Stimulated activated CD8-positive, alpha-beta memory T cell treated with anti-CD3 and anti-CD28 coated beads, Interleukin-4, amount 100 ng/mL, for 48 hours (primary cell): ENCODE data around the gene SDK1.
"Not testable (repeated sequence)": the region's sequence is repeated elsewhere in the genome, so short reads cannot be mapped to it uniquely, and the experiment has no call there.

Experiments used
- DNase-seq: peaks from one replicate; pipeline ENCODE4 v3.0.0-alpha.2; 2020

The SDK1 gene

DNA sequence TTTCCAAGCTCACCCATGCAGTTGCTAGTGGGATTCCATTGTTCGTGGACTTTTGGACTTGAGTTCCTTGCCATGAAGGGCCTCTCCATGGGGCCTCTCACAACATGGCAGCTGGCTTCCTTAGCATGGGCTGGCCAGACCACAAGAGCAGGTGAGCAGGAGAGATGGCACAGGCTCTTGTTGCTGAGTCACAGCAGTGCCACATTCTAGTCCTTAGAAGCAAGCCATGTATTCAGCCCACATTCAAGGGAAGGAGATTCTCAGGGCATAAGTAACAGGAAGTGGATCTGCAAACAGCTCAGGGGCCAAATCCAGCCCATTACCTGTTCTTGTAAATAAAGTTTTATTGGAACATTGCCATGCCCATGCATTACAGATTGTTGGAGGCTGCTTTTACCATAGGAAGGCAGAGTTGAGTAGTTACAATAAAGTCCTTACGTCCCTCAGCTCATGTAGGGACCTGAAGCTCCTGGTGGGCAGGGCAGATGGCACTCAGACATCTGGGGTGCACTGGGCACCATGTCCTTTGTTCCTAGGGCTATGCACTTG is 899.6 kb downstream of the SDK1 start:
- no peak for DNase-seq

GRCh38 chr7:4201566-4201965 is 900.5 kb downstream of the SDK1 start:
- DNase-seq = no peak

- no peak for DNase-seq
These were observed 901.2 kb downstream of the SDK1 start for GRCh38 chr7:4202154-4202736.

DNA sequence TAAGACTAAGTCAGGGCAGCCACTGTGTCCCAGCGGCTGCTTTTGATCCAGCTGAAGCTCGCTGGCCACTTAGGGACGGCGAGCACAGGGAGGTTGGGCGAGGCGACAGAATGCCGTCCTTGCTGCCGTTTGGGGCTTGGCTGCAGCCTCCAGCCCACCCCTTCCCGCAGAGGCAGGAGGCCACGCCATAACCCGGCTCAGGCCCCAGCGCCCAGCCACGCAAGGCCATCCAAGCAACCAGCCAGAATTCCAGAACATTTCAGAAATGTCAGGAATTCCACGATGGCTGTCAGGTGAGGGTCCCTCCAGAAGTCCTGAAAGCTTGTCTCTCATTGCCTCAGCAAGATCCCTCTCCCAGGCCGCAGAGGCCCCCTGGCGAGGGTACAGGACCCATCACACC is 901.9 kb downstream of the SDK1 start:
- no peak for DNase-seq

DNA sequence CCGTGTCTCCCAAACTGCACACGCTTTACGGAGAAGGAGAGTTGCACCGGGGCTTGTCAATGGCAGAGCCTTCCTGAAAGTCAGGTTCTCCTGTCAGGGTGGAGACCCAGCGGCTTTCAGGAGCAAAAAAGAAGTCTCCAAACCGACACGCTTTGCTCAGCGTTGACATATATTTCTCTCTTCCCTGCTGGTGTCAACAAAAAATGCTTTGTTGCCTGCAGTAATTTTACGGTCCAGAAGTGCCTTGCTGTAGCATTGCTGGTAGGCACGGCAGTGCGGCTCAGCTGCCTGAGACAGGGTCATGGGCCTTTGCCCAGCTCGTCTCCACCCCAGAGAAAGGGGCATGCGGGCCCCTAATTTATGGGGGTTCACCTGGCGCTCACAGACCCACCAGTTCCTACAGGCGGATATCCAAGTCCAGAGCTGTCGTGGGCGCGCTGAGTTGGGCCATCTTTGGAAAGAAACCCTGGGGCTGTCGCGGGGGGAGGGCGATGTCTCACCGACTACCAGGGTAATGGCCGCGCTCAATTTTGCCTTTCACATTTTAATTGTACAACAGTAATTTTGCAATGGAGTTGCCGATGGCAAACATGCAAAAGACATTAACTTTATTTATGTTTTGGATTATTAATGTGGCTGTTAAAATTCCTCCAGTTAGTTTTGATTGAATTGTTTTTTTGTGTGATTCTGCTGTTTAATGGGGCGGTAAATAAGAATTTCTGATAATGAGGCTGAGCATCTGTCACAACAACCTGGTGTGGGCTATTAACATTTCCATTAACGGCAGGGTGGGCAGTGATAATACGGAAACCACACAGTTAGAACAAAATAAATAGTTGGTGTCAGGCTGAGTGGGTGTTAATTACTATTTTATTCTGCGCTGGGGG is 902.8 kb downstream of the SDK1 start:
- DNase-seq = no peak

GRCh38 chr7:4204513-4205165 is 903.6 kb downstream of the SDK1 start:
- peak; percentile 29 for DNase-seq

DNA sequence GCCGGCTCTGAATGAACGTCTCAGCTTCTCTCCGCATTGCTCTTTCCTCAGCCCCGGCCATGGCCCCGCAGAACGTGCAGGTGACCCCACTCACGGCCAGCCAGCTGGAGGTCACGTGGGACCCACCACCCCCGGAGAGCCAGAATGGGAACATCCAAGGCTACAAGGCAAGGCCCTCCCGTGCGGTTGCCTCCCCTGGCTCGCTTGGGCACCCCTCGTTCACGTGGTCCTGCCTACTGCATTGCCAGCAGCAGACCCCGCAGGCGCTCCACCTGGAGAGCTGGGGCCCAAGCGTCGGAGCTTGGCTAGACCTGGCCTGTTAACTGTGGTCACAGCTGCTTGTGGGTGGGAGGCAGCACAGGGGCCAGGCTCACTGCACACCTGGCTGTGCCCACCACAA is 904.8 kb downstream of the SDK1 start:
- no peak for DNase-seq

DNA sequence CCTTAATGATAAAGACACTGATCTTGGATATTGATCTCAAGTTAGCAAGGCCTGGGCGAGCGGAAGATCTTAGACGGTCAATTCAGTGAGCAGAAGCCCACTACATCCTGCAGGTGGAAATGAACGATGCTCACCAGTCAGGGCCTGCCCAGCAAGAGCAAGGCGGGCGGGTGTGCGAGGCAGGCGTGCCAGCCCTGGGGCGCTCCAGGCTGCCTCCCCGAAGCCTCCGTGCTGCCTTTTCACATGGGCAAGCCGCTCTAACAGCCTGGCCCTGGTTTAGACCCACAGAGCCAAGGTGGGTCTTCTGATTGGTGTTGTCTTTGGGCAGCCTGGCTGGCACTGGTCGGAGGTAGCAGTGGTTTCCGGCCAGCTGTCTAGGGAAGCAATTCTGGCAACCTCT is 906.0 kb downstream of the SDK1 start:
- DNase-seq = no peak

DNA sequence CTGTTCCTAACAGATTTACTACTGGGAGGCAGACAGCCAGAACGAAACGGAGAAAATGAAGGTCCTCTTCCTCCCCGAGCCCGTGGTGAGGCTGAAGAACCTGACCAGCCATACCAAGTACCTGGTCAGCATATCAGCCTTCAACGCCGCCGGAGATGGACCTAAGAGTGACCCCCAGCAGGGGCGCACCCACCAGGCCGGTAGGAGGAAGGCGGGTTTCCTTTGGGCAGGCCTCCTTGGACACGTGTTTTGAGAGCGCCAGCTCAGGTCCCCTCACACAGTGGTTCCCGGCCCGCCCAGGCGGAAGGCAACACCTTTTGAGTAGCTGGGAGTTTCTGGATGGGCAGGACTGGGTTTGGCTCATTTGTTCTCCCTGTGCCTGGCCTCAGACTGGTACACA is 907.0 kb downstream of the SDK1 start:
- DNase-seq = no peak

GRCh38 chr7:4208586-4208985 is 907.5 kb downstream of the SDK1 start:
- no peak for DNase-seq

DNA sequence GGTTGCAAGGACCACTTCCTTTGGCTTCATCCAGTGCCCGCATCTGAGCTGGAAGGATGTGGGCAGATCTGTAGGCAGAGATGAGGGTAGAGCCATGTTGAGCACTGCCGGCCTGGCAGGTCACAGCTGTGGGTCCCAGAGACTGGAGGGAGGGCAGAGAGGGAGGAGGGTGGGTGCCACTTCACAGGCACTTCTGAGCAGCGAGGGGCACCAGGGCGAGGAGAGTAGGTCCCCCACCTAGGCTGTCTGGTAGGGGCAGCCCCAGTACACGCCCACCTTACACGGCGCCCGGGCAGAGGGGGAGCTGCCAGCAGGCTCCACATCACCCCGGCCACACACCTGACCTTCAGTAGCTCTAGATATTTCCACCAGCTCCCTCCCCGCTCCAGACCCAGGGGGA is 908.1 kb downstream of the SDK1 start:
- DNase-seq = no peak

GRCh38 chr7:4209966-4210365 is 908.9 kb downstream of the SDK1 start:
- DNase-seq = no peak

- no peak for DNase-seq
These were observed 909.8 kb downstream of the SDK1 start for GRCh38 chr7:4210821-4211220.

GRCh38 chr7:4211261-4211660 is 910.2 kb downstream of the SDK1 start:
- no peak for DNase-seq

DNA sequence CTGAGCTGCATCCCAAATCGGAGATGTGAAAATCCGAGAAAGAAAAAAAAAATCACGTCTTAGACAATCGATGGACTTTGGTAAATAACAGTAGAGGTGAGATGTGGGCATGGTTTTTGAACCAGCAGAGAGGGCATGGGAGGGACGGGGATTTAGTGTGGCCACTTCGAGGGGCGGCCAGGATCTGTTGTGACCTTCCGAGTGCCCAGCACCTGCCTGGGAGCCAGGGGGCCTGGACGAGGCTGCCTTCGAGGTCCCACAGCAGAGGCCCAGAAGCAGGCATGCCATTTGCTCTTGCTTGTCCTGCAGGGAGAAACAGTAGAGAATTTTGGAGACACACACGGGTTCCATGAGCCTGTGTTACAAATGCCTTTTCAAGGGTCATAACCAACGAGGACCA is 911.3 kb downstream of the SDK1 start:
- no peak for DNase-seq

- no peak for DNase-seq
These were observed 913.5 kb downstream of the SDK1 start for GRCh38 chr7:4214291-4215155.

DNA sequence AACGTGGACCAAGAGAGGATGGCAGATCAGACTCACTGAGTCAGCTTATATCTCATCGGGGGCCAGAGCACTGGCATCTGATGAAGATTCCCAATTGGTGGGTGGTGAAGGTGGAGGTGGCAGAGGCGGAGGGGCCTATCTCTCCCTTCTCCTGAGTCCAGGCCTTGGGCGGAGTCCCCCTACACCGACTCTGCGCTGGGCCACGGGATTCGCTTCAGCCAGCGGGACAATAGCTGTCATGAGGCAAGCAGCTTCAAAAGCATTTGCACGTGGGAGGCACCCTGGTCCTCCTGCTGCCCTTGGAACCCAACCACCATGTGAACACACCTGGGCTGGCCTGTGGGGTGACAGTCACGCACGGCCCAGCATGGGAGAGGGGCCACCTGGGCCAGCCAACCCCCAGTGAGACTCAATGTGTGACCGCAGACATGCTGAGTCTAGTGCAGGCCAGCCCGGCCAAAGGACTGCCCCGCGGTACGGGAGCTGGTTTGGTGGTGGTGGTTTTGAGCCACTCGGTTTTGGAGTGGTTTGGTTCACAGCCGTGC is 914.2 kb downstream of the SDK1 start:
- DNase-seq = no peak

DNA sequence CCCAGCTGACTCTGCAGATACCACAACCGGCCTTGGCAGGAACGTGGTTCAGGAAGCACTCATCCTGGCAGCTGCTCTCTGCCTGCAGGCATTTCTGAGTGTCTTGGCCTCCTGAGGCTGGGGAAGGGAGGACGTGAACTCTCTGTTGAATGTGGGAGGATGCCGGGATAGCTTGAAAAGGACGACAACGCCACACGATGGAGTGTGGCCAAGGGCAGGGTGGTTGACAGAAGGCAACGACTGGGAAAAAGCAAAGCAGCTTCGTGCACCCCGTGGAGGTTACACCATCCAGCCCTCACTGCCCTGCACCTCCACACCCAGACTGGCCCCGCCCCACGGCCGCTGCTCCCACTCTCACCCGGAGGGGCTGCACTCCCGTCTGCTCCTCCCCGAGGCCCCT is 915.0 kb downstream of the SDK1 start:
- no peak for DNase-seq

DNA sequence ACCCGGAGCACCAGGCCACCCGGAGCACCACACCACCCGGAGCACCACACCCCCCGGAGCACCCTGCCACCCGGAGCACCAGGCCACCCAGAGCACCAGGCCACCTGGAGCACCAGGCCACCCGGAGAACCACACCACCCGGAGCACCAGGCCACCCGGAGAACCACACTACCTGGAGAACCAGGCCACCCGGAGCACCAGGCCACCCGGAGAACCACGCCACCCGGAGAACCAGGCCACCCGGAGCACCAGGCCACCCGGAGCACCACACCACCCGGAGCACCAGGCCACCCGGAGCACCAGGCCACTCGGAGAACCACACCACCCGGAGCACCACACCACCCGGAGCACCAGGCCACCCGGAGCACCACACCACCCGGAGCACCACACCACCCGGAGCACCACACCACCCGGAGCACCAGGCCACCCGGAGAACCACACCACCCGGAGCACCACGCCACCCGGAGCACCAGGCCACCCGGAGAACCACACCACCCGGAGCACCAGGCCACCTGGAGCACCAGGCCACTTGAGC is 916.1 kb downstream of the SDK1 start:
- DNase-seq = not testable (repeated sequence)

- no peak for DNase-seq
These were observed 917.4 kb downstream of the SDK1 start for GRCh38 chr7:4218481-4218880.

- no peak for DNase-seq
These were observed 919.0 kb downstream of the SDK1 start for GRCh38 chr7:4220011-4220410.

DNA sequence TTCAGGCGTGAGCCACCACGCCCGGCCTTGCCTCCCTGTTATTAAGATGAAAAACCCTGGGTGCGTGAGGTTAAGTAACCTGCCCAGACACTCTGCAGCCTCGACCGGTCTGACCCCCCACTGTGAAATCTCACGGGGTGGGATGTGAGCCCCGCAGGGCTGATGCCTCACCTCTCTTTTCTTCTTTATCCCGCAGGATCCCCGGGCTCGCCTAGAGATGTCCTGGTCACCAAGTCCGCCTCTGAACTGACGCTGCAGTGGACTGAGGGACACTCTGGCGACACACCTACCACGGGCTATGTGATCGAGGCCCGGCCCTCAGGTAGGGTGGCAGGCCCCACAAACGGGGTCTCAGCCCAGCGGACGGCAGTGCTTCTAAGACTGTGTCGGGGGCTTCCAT is 920.0 kb downstream of the SDK1 start:
- no peak for DNase-seq
